ENCODE measurements around the gene ADCY10.
"Not testable (repeated sequence)": the region's sequence is repeated elsewhere in the genome, so short reads cannot be mapped to it uniquely, and the experiment has no call there.

The ADCY10 gene

GRCh38 chr1:167865804-167866308, 48.1 kb downstream of the ADCY10 start:
- in situ Hi-C loops (cut with HindIII; ENCODE audit: low pct_unique_long_range_greater_than_20kb, low sequenced_read_pairs); DNase-seq (ENCODE audit: low read depth in 1 of 2, low spot score in 1 of 2): not testable (repeated sequence)

- in situ Hi-C loops (cut with HindIII; ENCODE audit: low pct_unique_long_range_greater_than_20kb, low sequenced_read_pairs); DNase-seq (ENCODE audit: low read depth in 1 of 2, low spot score in 1 of 2): not testable (repeated sequence)
Measured at GRCh38 chr1:167865193-167865592, 48.7 kb downstream of the ADCY10 start.

GRCh38 chr1:167864392-167865032, 49.4 kb downstream of the ADCY10 start:
- in situ Hi-C loops (cut with HindIII; ENCODE audit: low pct_unique_long_range_greater_than_20kb, low sequenced_read_pairs): no loop called here
- DNase-seq (ENCODE audit: low read depth in 1 of 2, low spot score in 1 of 2): no peak
- TF ChIP-seq JUND (IDR thresholded peaks at IDR 0.05; ENCODE audit: low read depth): no peak

GRCh38 chr1:167863921-167864279, 50.0 kb downstream of the ADCY10 start:
- in situ Hi-C loops (cut with HindIII; ENCODE audit: low pct_unique_long_range_greater_than_20kb, low sequenced_read_pairs): no loop called here
- TF ChIP-seq JUND (IDR thresholded peaks at IDR 0.05; ENCODE audit: low read depth): no peak
- DNase-seq (ENCODE audit: low read depth in 1 of 2, low spot score in 1 of 2): no peak

GRCh38 chr1:167863191-167863920, 50.6 kb downstream of the ADCY10 start:
- DNase-seq (ENCODE audit: low read depth in 1 of 2, low spot score in 1 of 2); in situ Hi-C loops (cut with HindIII; ENCODE audit: low pct_unique_long_range_greater_than_20kb, low sequenced_read_pairs): not testable (repeated sequence)

- no peak for TF ChIP-seq JUND (IDR thresholded peaks at IDR 0.05; ENCODE audit: low read depth)
- in situ Hi-C loops (cut with HindIII; ENCODE audit: low pct_unique_long_range_greater_than_20kb, low sequenced_read_pairs): no loop called here
- no peak for DNase-seq (ENCODE audit: low read depth in 1 of 2, low spot score in 1 of 2)
Measured at GRCh38 chr1:167862432-167863076, 51.4 kb downstream of the ADCY10 start.

- DNase-seq (ENCODE audit: low read depth in 1 of 2, low spot score in 1 of 2): no peak
- in situ Hi-C loops (cut with HindIII; ENCODE audit: low pct_unique_long_range_greater_than_20kb, low sequenced_read_pairs): no loop called here
- TF ChIP-seq JUND (IDR thresholded peaks at IDR 0.05; ENCODE audit: low read depth): no peak
Measured at GRCh38 chr1:167861664-167862381, 52.1 kb downstream of the ADCY10 start.

GRCh38 chr1:167860231-167860923, 53.6 kb downstream of the ADCY10 start:
- peak in 1 of 2 experiments; percentile 10 for DNase-seq (ENCODE audit: low read depth in 1 of 2, low spot score in 1 of 2)
- TF ChIP-seq JUND (IDR thresholded peaks at IDR 0.05; ENCODE audit: low read depth): no peak
- in situ Hi-C loops (cut with HindIII; ENCODE audit: low pct_unique_long_range_greater_than_20kb, low sequenced_read_pairs): no loop called here

GRCh38 chr1:167856711-167857418, 57.1 kb downstream of the ADCY10 start:
- in situ Hi-C loops (cut with HindIII; ENCODE audit: low pct_unique_long_range_greater_than_20kb, low sequenced_read_pairs): no loop called here
- no peak for DNase-seq (ENCODE audit: low read depth in 1 of 2, low spot score in 1 of 2)
- no peak for TF ChIP-seq JUND (IDR thresholded peaks at IDR 0.05; ENCODE audit: low read depth)

GRCh38 chr1:167854184-167854583, 59.8 kb downstream of the ADCY10 start:
- in situ Hi-C loops (cut with HindIII; ENCODE audit: low pct_unique_long_range_greater_than_20kb, low sequenced_read_pairs): no loop called here
- DNase-seq (ENCODE audit: low read depth in 1 of 2, low spot score in 1 of 2): peak; percentile 39 to 85
- no peak for TF ChIP-seq JUND (IDR thresholded peaks at IDR 0.05; ENCODE audit: low read depth)

GRCh38 chr1:167849666-167850065, 64.3 kb downstream of the ADCY10 start:
- DNase-seq (ENCODE audit: low read depth in 1 of 2, low spot score in 1 of 2): no peak
- in situ Hi-C loops (cut with HindIII; ENCODE audit: low pct_unique_long_range_greater_than_20kb, low sequenced_read_pairs): no loop called here
- no peak for TF ChIP-seq JUND (IDR thresholded peaks at IDR 0.05; ENCODE audit: low read depth)

- no peak for TF ChIP-seq JUND (IDR thresholded peaks at IDR 0.05; ENCODE audit: low read depth)
Measured at GRCh38 chr1:167842872-167843271, 71.1 kb downstream of the ADCY10 start.

More at GRCh38 chr1:167842872-167843271, 71.1 kb downstream of the ADCY10 start:
- no peak for DNase-seq (ENCODE audit: low read depth in 1 of 2, low spot score in 1 of 2)
- in situ Hi-C loops (cut with HindIII; ENCODE audit: low pct_unique_long_range_greater_than_20kb, low sequenced_read_pairs): no loop called here

All from T47D (cell line).